AG04450 (cell line): ENCODE results near the gene GDI1. TPM values are rescaled to one million over a fixed set of nuclear protein-coding genes. Genes with fewer than 3 reads are reported as not detected.

Experiments used
- CTCF ChIA-PET: fragments of 300-600, 350-600 bp; formaldehyde crosslinking; extraction: SDS; loops from one replicate; lab custom pipeline; 2022; ENCODE audit warnings: antibody characterized with exemption, inconsistent platforms; lab: Charles Lee
- POLR2A ChIA-PET: fragments of 350-600 bp; formaldehyde crosslinking; extraction: SDS; loops from one replicate; lab custom pipeline; 2021; ENCODE audit warnings: antibody characterized with exemption, inconsistent platforms; lab: Yijun Ruan, JAX
- DNase-seq: peaks from one replicate; pipeline ENCODE4 v3.0.0-alpha.2; 2011; ENCODE audit warnings: low read depth, low spot score
- H3K27ac ChIP-seq: one replicate; pipeline ENCODE4 v1.5.1; 2012; ENCODE audit warnings: low read depth, low read length, control low read depth
- H3K27me3 ChIP-seq: one replicate; pipeline ENCODE4 v1.6.0; 2012; ENCODE audit warnings: low read length; ENCODE audit not compliant: control insufficient read depth, insufficient read depth
- H3K4me3 ChIP-seq: 2 replicates; pipeline ENCODE4 v1.5.1; 2011; ENCODE audit warnings: mild to moderate bottlenecking, low read depth, low read length, control low read depth
- H3K9me3 ChIP-seq: 2 replicates; pipeline ENCODE4 v1.5.1; 2012; ENCODE audit warnings: low read length; ENCODE audit not compliant: control insufficient read depth, insufficient read depth
- CTCF ChIP-seq: IDR thresholded peaks from 2 replicates; pipeline ENCODE4 v1.5.1; 2011; ENCODE audit warnings: low read depth, low read length, control low read depth, inconsistent platforms
- polyA plus RNA-seq: library from polyadenylated mRNA; depleted of rRNA; stranded (reverse); fragments of >200 nt; gene quantifications from 2 replicates; pipeline ENCODE4 v1.2.3, GENCODE V29; 2011; rRNA removed
- small RNA-seq: library from RNA; depleted of rRNA; stranded (forward); fragments of <200 nt; gene quantifications from one replicate; pipeline ENCODE3, GENCODE V24; 2012; ENCODE audit warnings: low read depth; ENCODE audit not compliant: insufficient read length

Gene GDI1
- polyA plus RNA-seq, 1 experiment = 154 TPM

GRCh38 chrX:154488336-154489075 is 51.6 kb downstream of the GDI1 start:
- POLR2A ChIA-PET = interaction anchor here (2.2 kb wide), 1 partner anchor 28 kb away, joined by 12 read pairs; the partner anchor contains the start of gene FAM3A
- Histone ChIP-seq H3K4me3 (no peak overlapping the region), H3K9me3 (no peaks in the 10 kb centered on the region), H3K27ac (no peak overlapping the region), H3K27me3 (no peaks in the 10 kb centered on the region)
- DNase-seq = no peak
- no peak for TF ChIP-seq CTCF
- CTCF ChIA-PET = no interaction called here

GRCh38 chrX:154489182-154489581 is 52.2 kb downstream of the GDI1 start:
- CTCF ChIA-PET = no interaction called here
- no peaks in the 10 kb centered on the region for H3K9me3 ChIP-seq
- peak overlapping the region; percentile 63 for H3K4me3 ChIP-seq
- POLR2A ChIA-PET = interaction anchor here (1.8 to 2.2 kb wide), 2 partner anchors 11 to 27 kb away, joined by 11 to 12 read pairs; partner anchors contain the start of genes FAM3A and LAGE3
- H3K27ac ChIP-seq = no peak overlapping the region
- H3K27me3 ChIP-seq = no peaks in the 10 kb centered on the region
- DNase-seq = no peak
- TF ChIP-seq CTCF = no peak

GRCh38 chrX:154490021-154490413 is 53.1 kb downstream of the GDI1 start:
- ChIA-PET POLR2A (interaction anchor here (1.0 to 2.2 kb wide), 5 partner anchors 8 to 61 kb away, joined by 3 to 12 read pairs (median 6); partner anchors contain the start of genes ATP6AP1, FAM3A and LAGE3), CTCF (no interaction called here)
- H3K27me3 ChIP-seq = no peaks in the 10 kb centered on the region
- no peak overlapping the region for H3K27ac ChIP-seq
- TF ChIP-seq CTCF = no peak
- no peak for DNase-seq
- H3K4me3 ChIP-seq = peak overlapping the region; percentile 63
- H3K9me3 ChIP-seq = no peaks in the 10 kb centered on the region

GRCh38 chrX:154490414-154491083 is 53.6 kb downstream of the GDI1 start, which contains the start of gene SLC10A3:
Gene SLC10A3 (minus strand): TSS chrX:154490629. CDS start chrX:154488940, 1,689 bp downstream.
- no peaks in the 10 kb centered on the region for H3K27me3 ChIP-seq
- H3K4me3 ChIP-seq = peak within 1 kb of the TSS; percentile 67
- H3K9me3 ChIP-seq = no peaks in the 10 kb centered on the region
- peak; percentile 74 for DNase-seq
- H3K27ac ChIP-seq = peak within 1 kb of the TSS; percentile 93
- CTCF ChIA-PET = no interaction called here
- TF ChIP-seq CTCF = no peak
- POLR2A ChIA-PET = interaction anchor here (0.5 to 2.2 kb wide), 7 partner anchors 8 to 62 kb away, joined by 3 to 12 read pairs (median 6); partner anchors contain the start of genes ATP6AP1, FAM3A and LAGE3

Small RNAs within 50 kb of the gene (small RNA-seq; reads per million reads assigned to genes)
- gene MIR6858 (not detected), gene SNORA70 (not detected)

Other genes with a start within 250 kb of the GDI1 start
- gene OPN1MW2, start 217.4 kb upstream of the GDI1 start, polyA plus RNA-seq = not detected in 2 replicates
- gene OPN1MW3, start 179.6 kb upstream of the GDI1 start, polyA plus RNA-seq = not detected in 2 replicates
- gene TEX28, start 142.0 kb upstream of the GDI1 start, polyA plus RNA-seq = not detected in 2 replicates
- not detected in 2 replicates for gene TKTL1, start 141.4 kb upstream of the GDI1 start, polyA plus RNA-seq
- 605 and 863 TPM in 2 replicates for gene FLNA, start 62.5 kb upstream of the GDI1 start, polyA plus RNA-seq
- 30.2 and 30.8 TPM in 2 replicates for gene EMD, start 57.9 kb upstream of the GDI1 start, polyA plus RNA-seq
- gene RPL10, start 38.8 kb upstream of the GDI1 start, polyA plus RNA-seq = 3,912 and 4,828 TPM in 2 replicates
- 25.7 and 36.6 TPM in 2 replicates for gene DNASE1L1, start 27.9 kb upstream of the GDI1 start, polyA plus RNA-seq
- gene TAFAZZIN, start 25.6 kb upstream of the GDI1 start, polyA plus RNA-seq = 13.0 and 15.3 TPM in 2 replicates
- gene ATP6AP1, start 8.5 kb upstream of the GDI1 start, polyA plus RNA-seq = 65.0 and 79.7 TPM in 2 replicates
- gene FAM50A, start 7.0 kb downstream of the GDI1 start, polyA plus RNA-seq = 69.0 and 79.5 TPM in 2 replicates
- 20.5 and 28.1 TPM in 2 replicates for gene PLXNA3, start 21.1 kb downstream of the GDI1 start, polyA plus RNA-seq
- gene LAGE3, start 42.1 kb downstream of the GDI1 start, polyA plus RNA-seq = 9.3 and 13.2 TPM in 2 replicates
- gene UBL4A, start 49.5 kb downstream of the GDI1 start, polyA plus RNA-seq = 17.4 and 20.5 TPM in 2 replicates
- 10.1 and 13.8 TPM in 2 replicates for gene SLC10A3, start 53.5 kb downstream of the GDI1 start, polyA plus RNA-seq
- gene FAM3A, start 79.1 kb downstream of the GDI1 start, polyA plus RNA-seq = 15.5 and 19.5 TPM in 2 replicates
- gene G6PD, start 109.7 kb downstream of the GDI1 start, polyA plus RNA-seq = 172 and 244 TPM in 2 replicates
- 25.1 and 35.8 TPM in 2 replicates for gene IKBKG, start 110.5 kb downstream of the GDI1 start, polyA plus RNA-seq
- not detected in 2 replicates for gene CTAG1A, start 148.0 kb downstream of the GDI1 start, polyA plus RNA-seq
- not detected in 2 replicates for gene CTAG1B, start 182.1 kb downstream of the GDI1 start, polyA plus RNA-seq
- not detected in 2 replicates for gene CTAG2, start 216.4 kb downstream of the GDI1 start, polyA plus RNA-seq